Omental fat pad (tissue), 4 donors: ENCODE data around the gene XYLB. TPM values are rescaled to one million over a fixed set of nuclear protein-coding genes. Genes with fewer than 3 reads are reported as not detected.
A peak's percentile ranks its signal among the peaks of the same experiment; 100 is the strongest.

ENCODE experiments used
- ATAC-seq: fragments of 150-250 bp; one replicate; pipeline ENCODE4 v1.9.1; 2016; ENCODE audit warnings: mild to moderate bottlenecking, moderate library complexity; ENCODE audit not compliant: low FRiP score
- DNase-seq: peaks from one replicate; pipeline ENCODE4 v3.0.0-alpha.2; 2019; ENCODE audit warnings: low spot score
- small RNA-seq: library from RNA; depleted of rRNA; stranded (forward); fragments of <200 nt; gene quantifications from one replicate; pipeline ENCODE3, GENCODE V24; 2016
- total RNA-seq, 4 donors: library from RNA; depleted of rRNA; stranded (reverse); fragments of >200 nt; gene quantifications; one replicate each; pipeline ENCODE4 v1.1.0, GENCODE V29; 2016
- TF ChIP-seq, protein P1 (sequence below), 3 donors: fragments of 450-650 bp; IDR thresholded peaks; one replicate each; pipeline ENCODE4 v1.5.1; 2016 to 2017; ENCODE audit warnings: antibody characterized with exemption in 3 of 3, mild to moderate bottlenecking in 3 of 3, moderate library complexity in 2 of 3

XYLB gene
- total RNA-seq, 4 donors from 2014 or later: 2.1 to 4.1 (median 3.3) TPM

DNA sequence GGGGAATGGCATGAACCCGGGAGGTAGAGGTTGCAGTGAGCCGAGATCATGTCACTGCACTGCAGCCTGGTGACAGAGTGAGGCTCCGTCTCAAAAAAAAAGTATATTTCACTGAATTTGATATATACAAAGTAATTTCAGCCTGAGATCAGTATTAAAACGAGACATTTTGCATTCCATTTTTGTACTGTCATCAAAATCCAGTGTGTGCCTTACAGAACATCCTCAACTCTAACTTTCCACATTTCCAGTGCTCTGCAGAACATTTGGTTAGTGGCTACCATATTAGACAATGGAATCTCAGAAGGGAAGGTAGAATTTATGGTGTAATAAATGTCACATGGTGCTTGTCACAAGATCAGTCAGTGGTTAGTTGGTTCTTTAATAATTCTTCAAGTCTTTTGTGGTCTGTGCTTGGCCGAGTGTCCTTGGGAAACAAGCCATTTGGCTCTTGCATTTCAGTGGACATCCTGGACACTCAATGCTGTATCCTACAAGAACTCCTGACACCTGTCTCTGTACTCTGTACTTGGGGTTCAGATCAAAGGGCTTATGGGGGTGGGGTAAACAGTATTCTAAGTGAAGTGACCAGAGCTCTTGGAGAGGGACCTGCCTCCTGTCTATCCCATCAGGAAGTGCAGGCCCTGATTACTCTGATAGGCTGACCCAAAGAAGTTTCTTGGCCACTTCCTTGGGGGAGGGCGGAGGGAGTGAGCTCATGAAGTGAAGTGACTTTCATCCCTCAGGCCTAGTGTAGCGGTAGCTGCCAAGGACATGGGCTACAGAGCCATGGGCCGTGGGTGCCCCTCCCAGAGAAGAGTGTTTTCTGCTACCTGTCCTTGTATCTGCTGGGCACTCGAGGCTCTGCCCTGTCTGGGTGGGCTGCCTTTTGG, 110.8 kb downstream of the XYLB start:
- ATAC-seq (no peak), DNase-seq (no peak)
- TF ChIP-seq, protein P1, sequence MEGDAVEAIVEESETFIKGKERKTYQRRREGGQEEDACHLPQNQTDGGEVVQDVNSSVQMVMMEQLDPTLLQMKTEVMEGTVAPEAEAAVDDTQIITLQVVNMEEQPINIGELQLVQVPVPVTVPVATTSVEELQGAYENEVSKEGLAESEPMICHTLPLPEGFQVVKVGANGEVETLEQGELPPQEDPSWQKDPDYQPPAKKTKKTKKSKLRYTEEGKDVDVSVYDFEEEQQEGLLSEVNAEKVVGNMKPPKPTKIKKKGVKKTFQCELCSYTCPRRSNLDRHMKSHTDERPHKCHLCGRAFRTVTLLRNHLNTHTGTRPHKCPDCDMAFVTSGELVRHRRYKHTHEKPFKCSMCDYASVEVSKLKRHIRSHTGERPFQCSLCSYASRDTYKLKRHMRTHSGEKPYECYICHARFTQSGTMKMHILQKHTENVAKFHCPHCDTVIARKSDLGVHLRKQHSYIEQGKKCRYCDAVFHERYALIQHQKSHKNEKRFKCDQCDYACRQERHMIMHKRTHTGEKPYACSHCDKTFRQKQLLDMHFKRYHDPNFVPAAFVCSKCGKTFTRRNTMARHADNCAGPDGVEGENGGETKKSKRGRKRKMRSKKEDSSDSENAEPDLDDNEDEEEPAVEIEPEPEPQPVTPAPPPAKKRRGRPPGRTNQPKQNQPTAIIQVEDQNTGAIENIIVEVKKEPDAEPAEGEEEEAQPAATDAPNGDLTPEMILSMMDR (IDR thresholded peaks at IDR 0.05): no peak

DNA sequence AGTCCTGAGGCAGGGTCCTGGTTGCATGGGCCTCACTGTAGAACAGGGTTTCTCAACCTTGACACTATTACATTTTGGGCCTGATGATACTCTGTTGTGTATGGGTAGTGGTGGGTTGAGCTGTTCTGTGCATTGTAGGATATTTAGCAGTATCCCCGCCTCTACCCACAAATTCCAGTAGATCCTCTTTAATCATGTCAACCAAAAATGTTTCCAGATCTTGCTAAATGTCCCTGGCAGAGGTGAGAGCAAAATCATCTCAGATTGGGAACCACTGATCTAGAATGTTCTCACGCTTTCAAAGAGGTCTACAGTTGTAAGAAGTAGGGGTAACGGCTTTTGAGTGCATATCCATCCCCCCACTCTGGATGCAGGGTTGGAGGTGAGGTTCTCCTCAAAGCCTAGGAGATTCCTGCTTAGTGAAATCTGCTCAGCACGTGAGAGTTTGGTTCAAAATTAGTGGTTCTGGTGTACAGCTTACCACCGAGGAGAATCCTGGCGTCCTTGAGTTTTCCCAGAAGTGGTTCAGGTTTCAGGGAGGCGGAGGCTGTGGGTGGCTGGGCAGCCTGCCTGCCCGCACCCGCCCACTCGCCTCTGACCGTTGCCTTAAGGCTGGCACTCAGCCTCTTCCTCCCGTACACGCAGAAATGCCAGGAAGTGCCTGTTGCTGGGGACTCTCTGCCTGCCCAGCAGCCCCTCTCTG, 112.4 kb downstream of the XYLB start:
- TF ChIP-seq, protein P1 (IDR thresholded peaks at IDR 0.05): no peak
- ATAC-seq: peak; percentile 74
- no peak for DNase-seq

DNA sequence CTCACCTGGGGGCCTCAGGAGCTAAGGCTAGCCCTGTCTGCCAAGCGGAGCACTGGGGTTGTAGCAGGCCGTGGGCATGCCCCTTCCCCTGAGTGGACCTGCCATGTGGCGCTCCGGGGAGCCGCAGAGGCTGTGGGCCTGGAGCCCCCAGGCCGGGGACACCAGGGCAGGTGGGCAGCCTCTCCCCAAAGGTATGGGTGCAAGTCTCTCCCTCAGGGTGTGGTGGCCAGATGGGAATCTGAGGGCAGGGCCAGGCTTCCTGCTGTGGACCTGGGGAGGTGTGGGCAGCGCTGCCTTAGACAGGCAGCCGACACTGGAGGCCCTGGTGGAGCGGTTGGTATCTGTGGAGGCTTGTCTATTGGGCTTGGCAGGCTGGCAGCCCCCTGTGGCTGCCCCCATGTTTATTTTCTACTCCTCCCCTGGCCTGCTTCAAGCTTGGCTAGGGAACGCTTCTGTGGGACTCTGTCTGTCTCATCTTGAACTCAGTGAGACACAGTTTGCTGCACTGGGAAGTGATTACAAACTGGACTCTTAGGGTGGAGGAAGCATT, 113.0 kb downstream of the XYLB start:
- TF ChIP-seq, protein P1 (IDR thresholded peaks at IDR 0.05): no peak
- ATAC-seq (peak; percentile 14), DNase-seq (no peak)

DNA sequence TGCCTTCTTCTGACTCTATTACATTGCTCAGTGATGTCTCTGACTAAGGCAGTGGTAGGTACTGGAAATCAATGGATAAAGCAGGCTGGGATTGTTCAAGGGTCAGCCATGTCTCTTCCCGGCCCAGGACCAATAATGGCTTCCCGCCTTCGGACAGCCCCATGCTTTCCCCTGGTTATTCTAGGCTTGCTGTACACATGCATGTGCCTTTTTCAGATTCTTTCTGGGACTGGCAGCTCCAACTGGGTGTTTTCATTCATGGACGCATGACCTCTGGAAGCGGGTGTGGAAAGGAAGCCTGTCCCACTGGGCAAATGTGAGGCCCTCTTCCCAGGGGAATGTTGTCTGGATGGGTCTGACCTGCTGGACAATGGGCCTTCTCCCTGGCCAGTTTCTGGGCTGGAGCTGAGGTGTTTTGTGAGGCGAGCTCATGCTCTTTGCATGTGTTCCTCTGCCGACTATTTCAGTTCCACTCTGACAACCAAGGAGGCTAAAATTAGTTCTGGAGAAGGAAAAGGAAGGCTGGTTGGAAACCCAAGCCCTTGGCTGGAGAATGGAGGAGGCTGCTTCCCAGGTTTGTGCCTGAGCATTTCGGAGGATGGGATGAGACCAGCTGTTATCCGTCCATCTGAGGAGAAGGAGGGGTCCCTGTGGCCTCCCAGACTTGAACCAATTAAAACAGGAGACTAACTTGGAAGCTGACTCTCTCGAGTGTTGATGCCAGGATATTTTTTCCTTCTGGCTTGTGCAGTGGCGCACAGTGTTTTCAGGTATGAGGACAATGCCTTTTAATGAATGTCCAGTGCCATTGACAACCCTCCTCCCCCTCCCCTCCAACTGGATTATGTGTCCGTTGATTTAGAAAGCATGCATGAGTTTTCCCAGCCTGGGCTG, 114.0 kb downstream of the XYLB start:
- ATAC-seq (no peak), DNase-seq (no peak)
- TF ChIP-seq, protein P1 (IDR thresholded peaks at IDR 0.05): no peak

Small RNA genes lying within 50 kb of the gene (small RNA-seq; reads per million reads assigned to genes)
- not detected for gene RNU6-235P

Other genes with a start within 250 kb of the XYLB start
- 10 to 100 TPM; 48.1 to 69.5 (median 62.5) TPM for gene ACAA1, start 209.7 kb upstream of the XYLB start, total RNA-seq
- 10 to 100 TPM; 37.6 to 78.0 (median 53.6) TPM for gene MYD88, start 208.1 kb upstream of the XYLB start, total RNA-seq
- gene OXSR1, start 181.2 kb upstream of the XYLB start, total RNA-seq: 10 to 100 TPM; 29.8 to 51.7 (median 45.5) TPM
- 1 to 10 TPM in 1 of 4 donors, under 1 TPM in 3; 0.48 to 2.5 (median 0.94) TPM for gene SLC22A13, start 81.0 kb upstream of the XYLB start, total RNA-seq
- under 1 TPM in 2 of 4 donors, not detected in 2; 0.24 to 0.65 TPM for gene SLC22A14, start 64.5 kb upstream of the XYLB start, total RNA-seq
- gene ACVR2B, start 107.1 kb downstream of the XYLB start, total RNA-seq: 1 to 10 TPM; 2.7 to 9.9 (median 4.3) TPM
- gene EXOG, start 149.6 kb downstream of the XYLB start, total RNA-seq: 10 to 100 TPM in 1 of 4 donors, 1 to 10 TPM in 3; 5.8 to 12.9 (median 9.0) TPM